HCT116 (cell line): ENCODE data around the gene ASPRV1.

Experiments
- SP1 ChIP-seq: IDR thresholded peaks from 2 replicates; pipeline ENCODE4 v1.6.1; 2012; ENCODE audit warnings: low read depth
- TF ChIP-seq, protein P1 (sequence below), 3 experiments: fragments of 200-600 bp in 1 of 3; sonication (generic) in 1 of 3; IDR thresholded peaks in 2 of 3; conservative IDR thresholded peaks in 1 of 3; 2 replicates each; pipeline ENCODE4 v1.5.1; 2012 to 2017; ENCODE audit warnings: low read depth in 2 of 3, low read length in 2 of 3, antibody characterized with exemption in 1 of 3, borderline replicate concordance in 1 of 3, control low read depth in 1 of 3, mild to moderate bottlenecking in 1 of 3, mixed read lengths in 1 of 3, mixed run types in 1 of 3, moderate library complexity in 1 of 3; ENCODE audit not compliant: insufficient read depth in 1 of 3

GRCh38 chr2:69997015-69997830, 35.8 kb upstream of the ASPRV1 start:
- TF ChIP-seq, protein P1, sequence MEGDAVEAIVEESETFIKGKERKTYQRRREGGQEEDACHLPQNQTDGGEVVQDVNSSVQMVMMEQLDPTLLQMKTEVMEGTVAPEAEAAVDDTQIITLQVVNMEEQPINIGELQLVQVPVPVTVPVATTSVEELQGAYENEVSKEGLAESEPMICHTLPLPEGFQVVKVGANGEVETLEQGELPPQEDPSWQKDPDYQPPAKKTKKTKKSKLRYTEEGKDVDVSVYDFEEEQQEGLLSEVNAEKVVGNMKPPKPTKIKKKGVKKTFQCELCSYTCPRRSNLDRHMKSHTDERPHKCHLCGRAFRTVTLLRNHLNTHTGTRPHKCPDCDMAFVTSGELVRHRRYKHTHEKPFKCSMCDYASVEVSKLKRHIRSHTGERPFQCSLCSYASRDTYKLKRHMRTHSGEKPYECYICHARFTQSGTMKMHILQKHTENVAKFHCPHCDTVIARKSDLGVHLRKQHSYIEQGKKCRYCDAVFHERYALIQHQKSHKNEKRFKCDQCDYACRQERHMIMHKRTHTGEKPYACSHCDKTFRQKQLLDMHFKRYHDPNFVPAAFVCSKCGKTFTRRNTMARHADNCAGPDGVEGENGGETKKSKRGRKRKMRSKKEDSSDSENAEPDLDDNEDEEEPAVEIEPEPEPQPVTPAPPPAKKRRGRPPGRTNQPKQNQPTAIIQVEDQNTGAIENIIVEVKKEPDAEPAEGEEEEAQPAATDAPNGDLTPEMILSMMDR (IDR thresholded peaks at IDR 0.05 in 2 of 3, conservative IDR thresholded peaks at IDR 0.05 in 1 of 3; ENCODE audit: borderline replicate concordance in 1 of 3, insufficient read depth in 1 of 3, low read depth in 2 of 3, low read length in 2 of 3): no peak
- TF ChIP-seq SP1: peak; percentile 37; the same call in 1 of the 2 replicates
